Mesodermal cell (in vitro differentiated cells): ENCODE data around the gene LEP.

Source experiments
- H3K27ac ChIP-seq: 2 replicates; pipeline ENCODE4 v1.7.0; 2013; ENCODE audit warnings: mild to moderate bottlenecking, low read depth, low read length, moderate library complexity; ENCODE audit not compliant: severe bottlenecking
- H3K36me3 ChIP-seq: 2 replicates; pipeline ENCODE4 v1.7.1; 2013; ENCODE audit warnings: mild to moderate bottlenecking, low read length, moderate library complexity; ENCODE audit not compliant: control insufficient read depth, insufficient read depth
- H3K4me1 ChIP-seq: one replicate; pipeline ENCODE4 v1.7.1; 2013; ENCODE audit warnings: mild to moderate bottlenecking, low read length; ENCODE audit not compliant: insufficient read depth, control insufficient read depth, poor library complexity, severe bottlenecking
- H3K4me3 ChIP-seq: 2 replicates; pipeline ENCODE4 v1.7.0; 2013; ENCODE audit warnings: low read length, control low read depth, mild to moderate bottlenecking; ENCODE audit not compliant: insufficient read depth, poor library complexity, severe bottlenecking; ENCODE audit errors: extremely low read depth
- H3K9me3 ChIP-seq: 2 replicates; pipeline ENCODE4 v1.7.1; 2013; ENCODE audit warnings: mild to moderate bottlenecking, low read length, moderate library complexity; ENCODE audit not compliant: control insufficient read depth
- WGBS, 2 experiments: methylation state at CpG; one replicate each; pipeline ENCODE4 v1.1.5; 2013; ENCODE audit warnings: missing lambda C conversion rate in 2 of 2; ENCODE audit not compliant: insufficient coverage in 2 of 2; 5-methylcytosine and 5-hydroxymethylcytosine counted together

Gene LEP

GRCh38 chr7:128302139-128302538 is 61.1 kb downstream of the LEP start:
- Histone ChIP-seq H3K4me1 (no peaks in the 10 kb centered on the region), H3K4me3 (no peak overlapping the region), H3K9me3 (no peaks in the 10 kb centered on the region), H3K36me3 (peaks cover 45% of the 10 kb centered on the region), H3K27ac (no peak overlapping the region)
- 94 to 100% methylated on average over 2 to 7 of the region's 10 CpGs for WGBS, 2 experiments

- Histone ChIP-seq H3K4me3 (no peak overlapping the region), H3K36me3 (peaks cover 54% of the 10 kb centered on the region), H3K9me3 (no peaks in the 10 kb centered on the region), H3K27ac (no peak overlapping the region), H3K4me1 (no peaks in the 10 kb centered on the region)
- WGBS, 2 experiments, result 88 to 100% methylated on average over 1 of the region's 2 CpGs
Measured at GRCh38 chr7:128303133-128303532, 62.1 kb downstream of the LEP start.

DNA sequence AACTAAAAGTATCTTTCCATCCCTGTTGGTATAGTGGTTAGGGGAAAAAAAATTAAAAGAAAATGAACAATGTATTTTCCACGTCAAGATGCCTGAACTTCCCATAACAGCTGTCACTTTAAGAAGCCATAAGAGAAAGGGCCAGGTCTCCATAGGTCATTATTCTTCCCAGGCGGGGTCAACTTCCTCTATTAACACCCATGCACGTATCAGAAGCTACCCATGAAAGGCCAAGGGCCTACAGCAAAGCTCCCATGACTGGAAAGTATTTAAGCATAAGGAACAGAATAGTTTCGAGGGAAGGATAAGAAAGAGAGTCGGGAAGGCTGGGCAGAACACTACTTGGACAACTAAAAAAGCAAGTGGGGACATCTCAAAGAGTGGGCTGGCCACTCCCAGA is 62.6 kb downstream of the LEP start:
- 89 to 94% methylated on average over 3 of the region's 5 CpGs for WGBS, 2 experiments
- Histone ChIP-seq H3K4me1 (no peaks in the 10 kb centered on the region), H3K36me3 (peaks cover 54% of the 10 kb centered on the region), H3K27ac (no peak overlapping the region), H3K4me3 (no peak overlapping the region), H3K9me3 (no peaks in the 10 kb centered on the region)

GRCh38 chr7:128304212-128304611 is 63.1 kb downstream of the LEP start:
- Histone ChIP-seq H3K27ac (no peak overlapping the region), H3K4me3 (no peak overlapping the region), H3K9me3 (no peaks in the 10 kb centered on the region), H3K36me3 (peaks cover 59% of the 10 kb centered on the region), H3K4me1 (no peaks in the 10 kb centered on the region)
- 100% methylated on average over 1 of the region's 1 CpG for WGBS, 2 experiments

GRCh38 chr7:128307061-128307460 is 66.0 kb downstream of the LEP start:
- no peaks in the 10 kb centered on the region for H3K9me3 ChIP-seq
- no peak overlapping the region for H3K4me3 ChIP-seq
- H3K36me3 ChIP-seq, result peaks cover 85% of the 10 kb centered on the region
- H3K27ac ChIP-seq, result no peak overlapping the region
- H3K4me1 ChIP-seq, result no peaks in the 10 kb centered on the region
- WGBS, 2 experiments, result 82 to 86% methylated on average over 1 of the region's 2 CpGs
